Inflammatory macrophage (primary cell): ENCODE measurements around the gene ZNF407.

ENCODE experiments used
- DNase-seq, 2 donors: peaks; one replicate each; pipeline ENCODE4 v3.0.0-alpha.2; 2020 to 2022

Gene ZNF407

DNA sequence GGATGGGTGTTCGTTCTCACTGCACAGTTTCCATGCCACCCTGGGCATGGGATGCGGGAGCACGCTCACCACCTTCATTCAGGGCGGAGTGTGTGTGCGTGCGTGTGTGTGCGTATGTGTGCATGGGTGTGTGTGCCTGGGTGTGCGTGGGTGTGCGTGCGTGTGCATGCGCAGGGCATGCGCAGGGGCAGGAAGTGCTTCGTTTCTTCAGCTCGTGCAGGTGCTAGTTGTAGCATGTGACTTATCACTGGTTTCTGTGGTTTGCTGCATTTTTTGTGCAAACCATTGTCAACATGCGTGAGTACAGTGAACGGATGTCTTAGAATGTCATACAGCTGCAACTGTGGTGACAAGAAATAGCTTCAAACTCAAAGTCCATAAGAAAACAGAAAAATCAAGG lies 431.8 kb downstream of the ZNF407 start:
- no peak for DNase-seq

- no peak for DNase-seq
Measured at GRCh38 chr18:75031717-75032317, 434.1 kb downstream of the ZNF407 start.

DNA sequence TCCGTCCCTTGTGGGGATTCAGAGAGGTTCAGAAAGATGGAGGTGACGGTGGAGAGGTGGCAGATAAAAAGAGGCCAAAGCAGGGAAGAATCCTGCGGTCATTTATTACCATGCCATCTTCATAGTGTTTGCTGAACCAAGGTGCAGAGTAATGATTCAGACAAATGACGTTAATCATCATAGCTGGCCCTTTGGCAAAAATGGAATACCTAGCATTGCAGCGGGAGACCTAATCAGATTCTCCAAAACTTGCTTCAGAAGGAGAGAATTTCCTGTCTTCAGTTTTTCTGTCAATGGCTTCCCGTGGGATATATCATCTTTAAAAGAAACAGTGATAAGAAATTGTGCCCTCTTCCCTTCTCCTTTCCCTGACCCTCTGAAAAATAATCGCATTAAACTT lies 435.8 kb downstream of the ZNF407 start:
- DNase-seq, result no peak

DNA sequence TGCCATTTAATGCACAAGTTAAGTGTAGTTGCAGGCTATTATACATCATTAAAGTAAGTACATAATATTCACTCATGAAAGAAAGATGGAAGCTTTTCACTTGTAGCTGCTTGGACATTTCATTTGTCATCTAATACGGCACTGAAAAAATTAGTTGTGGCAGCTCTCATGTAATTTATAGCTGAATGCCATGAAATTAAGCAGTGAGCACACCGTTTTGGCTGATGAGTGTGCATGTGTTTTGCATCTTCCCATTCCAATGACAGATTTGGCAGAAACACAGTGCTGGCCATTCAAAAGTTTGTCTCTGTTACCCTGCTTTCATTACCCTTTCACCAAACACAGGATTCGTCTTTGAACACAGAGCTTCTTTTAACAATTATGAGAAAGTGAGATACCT lies 437.3 kb downstream of the ZNF407 start:
- DNase-seq, result no peak

- DNase-seq, result peak in 1 of 2 donors; percentile 24
Measured at GRCh38 chr18:75035928-75036327, 438.3 kb downstream of the ZNF407 start.

DNA sequence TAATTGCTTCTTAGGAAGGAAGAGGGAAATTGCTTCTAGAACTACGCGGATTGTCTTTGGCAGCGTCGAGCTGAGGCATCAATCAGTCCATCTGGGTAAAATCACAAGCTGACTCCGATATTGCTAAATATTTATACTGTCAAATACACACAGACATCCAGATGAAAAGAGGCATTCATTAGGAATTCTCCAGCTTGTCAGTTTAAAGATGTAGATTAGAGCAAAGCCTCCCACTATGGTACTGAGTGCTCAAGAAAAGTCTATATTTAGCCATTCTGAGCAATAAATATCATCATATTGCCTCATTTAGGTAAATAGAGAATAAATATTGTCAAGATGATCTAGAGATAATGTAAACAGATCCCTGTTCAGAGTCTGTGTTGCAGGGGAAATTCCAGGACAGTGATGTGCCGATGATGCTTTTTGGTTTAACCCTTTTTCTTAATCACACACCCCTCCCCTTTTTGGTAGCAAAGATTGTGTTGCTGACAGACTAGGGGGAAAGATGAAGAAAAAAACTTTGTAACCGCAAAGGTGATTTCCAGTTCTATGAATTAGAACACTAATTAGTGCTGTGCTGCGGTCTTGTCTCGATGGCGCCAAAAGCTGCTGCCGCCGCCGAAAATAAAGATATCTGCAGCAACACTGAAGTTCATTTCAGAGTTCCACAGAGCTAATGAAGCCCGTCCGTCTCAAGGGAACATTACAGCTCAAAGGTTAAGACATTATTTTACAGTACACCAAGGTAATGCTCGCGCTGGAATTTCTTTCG lies 439.4 kb downstream of the ZNF407 start:
- no peak for DNase-seq

- DNase-seq, result no peak
Measured at GRCh38 chr18:75037689-75037955, 440.0 kb downstream of the ZNF407 start.

- DNase-seq, result peak; percentile 10 to 30
Measured at GRCh38 chr18:75041586-75041985, 443.9 kb downstream of the ZNF407 start.

- DNase-seq, result no peak
Measured at GRCh38 chr18:75043478-75043877, 445.8 kb downstream of the ZNF407 start.

DNA sequence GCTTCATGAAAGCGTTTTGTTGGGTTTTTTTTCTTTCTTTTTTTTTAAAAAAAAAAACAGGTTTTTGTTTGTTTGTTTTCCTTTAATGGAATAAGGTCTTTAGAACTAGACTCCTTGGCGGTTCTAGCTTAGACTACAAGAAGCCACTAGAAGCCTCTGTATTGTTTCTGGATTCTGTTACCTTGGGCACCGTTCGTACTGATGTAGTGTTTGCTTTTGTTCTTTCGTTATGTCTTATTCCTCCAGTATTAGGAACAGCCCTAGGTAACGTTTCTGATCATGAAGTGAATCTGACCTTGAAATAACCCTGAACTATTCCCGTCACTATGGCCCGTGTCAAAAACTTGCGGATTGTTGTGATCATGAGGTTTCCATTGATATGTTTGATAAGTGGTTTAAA lies 446.6 kb downstream of the ZNF407 start:
- no peak for DNase-seq

DNA sequence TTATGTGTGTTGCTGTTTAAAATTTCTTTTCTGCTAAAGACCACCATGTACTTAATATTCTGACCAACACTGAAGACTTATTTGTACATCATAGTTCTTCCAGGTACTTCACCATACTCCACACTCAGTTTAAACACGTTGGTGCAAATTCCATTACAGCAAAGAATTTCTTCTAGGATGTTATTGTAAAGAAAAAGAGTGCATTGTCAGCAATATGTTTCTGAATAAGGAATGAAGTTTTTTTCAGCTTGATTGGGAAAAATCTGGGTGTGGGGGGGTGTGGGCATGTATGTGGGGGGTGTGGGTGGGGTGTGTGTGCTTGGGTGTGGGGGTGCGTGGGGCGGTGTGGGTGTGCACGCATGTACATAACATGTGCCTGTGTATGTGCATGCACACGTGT lies 447.1 kb downstream of the ZNF407 start:
- DNase-seq, result no peak

DNA sequence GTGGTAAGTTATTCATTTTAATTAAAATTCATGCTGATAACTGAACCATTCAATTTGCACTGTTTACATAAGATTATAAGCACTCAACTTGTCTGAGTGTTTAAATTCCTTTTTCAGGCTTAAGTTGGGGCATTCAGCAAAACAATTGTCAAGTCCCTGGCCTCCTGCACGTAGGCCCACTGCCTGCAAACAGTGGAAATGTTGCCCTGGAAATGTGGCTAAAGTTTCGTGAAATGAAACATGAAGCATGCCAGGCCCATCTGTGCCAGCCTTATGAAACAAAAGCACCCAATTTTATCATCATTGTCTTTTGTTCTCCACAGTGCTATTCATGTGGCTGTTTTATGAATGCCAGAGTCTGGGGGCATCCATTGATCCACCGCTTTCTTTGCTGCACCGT lies 447.6 kb downstream of the ZNF407 start:
- DNase-seq, result no peak

- no peak for DNase-seq
Measured at GRCh38 chr18:75047240-75047961, 449.7 kb downstream of the ZNF407 start.

- no peak for DNase-seq
Measured at GRCh38 chr18:75048776-75049454, 451.2 kb downstream of the ZNF407 start.

DNA sequence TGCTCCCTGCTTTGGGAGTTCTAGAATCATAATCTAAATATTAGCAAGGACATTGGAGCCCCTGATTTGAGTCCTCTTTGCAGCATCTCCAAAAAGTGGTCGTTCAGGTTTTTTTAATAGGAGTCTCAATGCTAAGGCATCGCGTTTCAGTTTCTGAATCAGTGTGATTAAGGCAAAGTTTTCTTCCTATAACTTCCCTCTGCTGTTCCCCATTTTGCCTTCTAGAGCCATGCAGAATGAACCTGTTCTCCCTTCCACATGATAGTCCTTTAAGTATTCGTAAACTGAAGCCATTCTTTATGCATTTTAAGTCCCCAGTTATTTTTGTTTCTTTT lies 451.8 kb downstream of the ZNF407 start:
- no peak for DNase-seq

DNA sequence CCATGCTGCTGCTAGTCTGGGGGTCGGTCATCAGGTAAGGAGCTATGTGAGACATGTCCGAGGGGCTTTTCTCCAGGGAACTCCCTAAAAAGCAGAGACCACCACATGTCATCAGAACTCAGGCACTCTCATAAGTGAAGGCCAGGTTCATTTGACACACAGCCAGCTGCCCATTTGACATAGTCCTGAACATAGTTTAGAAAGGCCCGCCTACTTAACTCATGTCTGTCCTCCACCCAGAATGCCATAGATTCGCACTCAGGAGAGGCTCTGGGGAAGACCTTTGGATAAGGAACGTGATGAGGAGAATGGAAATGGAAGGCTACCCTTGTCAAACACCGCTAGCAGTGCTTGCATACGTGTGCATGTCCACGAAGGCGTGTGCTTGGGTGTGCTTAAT lies 454.1 kb downstream of the ZNF407 start:
- no peak for DNase-seq

DNA sequence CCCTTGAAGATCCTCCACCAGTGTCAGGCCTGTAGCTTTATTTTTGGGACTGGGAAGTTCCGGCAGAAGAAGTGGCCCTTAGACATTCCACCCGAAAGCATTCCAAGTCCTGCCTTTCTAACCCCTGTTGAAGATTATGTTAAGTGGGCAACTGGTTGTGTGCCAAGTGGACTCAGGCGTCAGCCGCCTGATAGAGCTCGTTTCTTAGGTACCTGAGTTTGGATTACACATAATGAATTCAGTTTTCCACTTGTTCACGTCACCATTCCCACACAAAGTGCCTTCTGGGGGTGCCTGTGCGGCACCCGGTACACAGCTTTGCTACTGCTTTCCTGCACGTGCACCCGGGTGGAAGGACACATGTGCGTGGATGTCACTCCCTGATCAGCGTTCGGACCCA lies 454.8 kb downstream of the ZNF407 start:
- no peak for DNase-seq

DNA sequence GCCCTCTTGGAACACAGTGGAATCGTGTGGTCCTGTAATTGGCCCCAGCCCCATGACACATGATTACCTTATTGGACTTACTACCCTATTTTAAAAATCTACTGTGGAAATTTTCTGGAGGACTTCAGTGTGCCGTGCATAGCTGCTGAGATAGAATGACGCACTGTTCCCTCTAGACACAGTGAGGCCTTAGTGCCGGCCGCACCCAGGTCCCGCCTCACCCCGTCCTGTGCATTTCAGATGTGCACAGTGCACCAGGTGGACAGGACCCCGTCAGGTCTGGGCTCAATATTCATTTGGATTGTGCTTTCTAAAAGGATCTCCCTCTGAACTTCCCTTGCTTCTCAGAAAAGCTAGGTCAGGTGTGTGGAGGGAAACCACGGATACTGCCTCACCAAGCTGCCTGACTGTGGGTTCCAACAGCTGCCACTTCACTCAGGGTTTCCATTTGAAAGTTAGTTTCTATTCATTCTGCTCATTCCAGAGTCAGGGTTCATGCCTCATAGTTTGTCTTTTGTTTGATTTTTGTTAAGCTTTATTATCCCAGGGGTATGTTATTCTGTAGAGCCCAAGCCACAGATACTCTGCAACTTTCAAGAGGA lies 455.5 kb downstream of the ZNF407 start:
- no peak for DNase-seq

- DNase-seq, result no peak
Measured at GRCh38 chr18:75054046-75054445, 456.4 kb downstream of the ZNF407 start.

- no peak for DNase-seq
Measured at GRCh38 chr18:75054611-75055010, 456.9 kb downstream of the ZNF407 start.

GRCh38 chr18:75057169-75057960 lies 459.7 kb downstream of the ZNF407 start:
- no peak for DNase-seq

DNA sequence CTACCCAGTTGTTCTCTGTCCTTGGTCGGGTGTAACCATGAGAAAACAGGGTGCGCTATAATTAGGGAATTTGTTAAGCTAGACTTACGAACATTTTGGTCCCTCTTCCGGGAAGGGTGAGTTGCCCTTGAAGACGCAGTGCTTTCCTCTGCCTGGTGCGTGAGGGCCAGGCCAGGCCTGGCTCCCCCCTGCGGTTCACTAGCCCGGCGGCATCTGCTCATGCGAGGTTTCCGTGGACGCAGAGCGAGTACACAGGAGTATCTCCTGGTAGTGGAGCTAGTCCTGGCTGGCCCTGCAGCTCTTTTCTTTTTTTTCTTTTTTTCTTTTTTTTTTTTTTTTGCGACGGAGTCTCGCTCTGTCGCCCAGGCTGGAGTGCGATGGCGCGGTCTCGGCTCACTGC lies 462.5 kb downstream of the ZNF407 start:
- no peak for DNase-seq
